Measurements from ENCODE around the gene PVALEF. TPM values are rescaled to one million over a fixed set of nuclear protein-coding genes. Genes with fewer than 3 reads are reported as not detected.

The PVALEF gene
- total and polyA plus RNA-seq, 2 of the 8 experiments (the other 6 are each of a cell fraction or from before 2014, with no cell fraction given) = 0.03 TPM; not detected in 1

DNA sequence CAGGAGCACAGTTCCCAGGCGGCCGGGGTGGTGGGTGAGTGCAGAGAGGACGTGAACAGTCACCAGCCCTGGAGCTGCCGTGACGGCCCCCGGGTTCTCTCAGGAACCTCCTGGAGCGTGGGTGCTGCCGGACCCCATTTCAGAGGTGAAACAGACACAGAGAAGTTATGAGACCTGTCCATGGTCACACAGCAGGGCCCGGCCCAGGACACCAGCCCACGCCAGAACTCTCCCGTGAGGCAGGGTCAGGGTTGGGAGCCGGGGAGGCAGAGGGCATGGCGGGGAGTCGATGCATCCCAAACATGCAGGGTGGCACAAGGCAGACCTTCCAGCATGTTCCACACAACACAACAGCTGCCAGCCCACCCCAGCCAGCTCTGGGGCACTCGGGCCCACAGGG is 3.8 kb upstream of the PVALEF start:
- H3K4me3 ChIP-seq (ENCODE audit: extremely low read depth in 1 of 4, insufficient read depth in 2 of 4, low read depth in 3 of 4, low read length in 4 of 4) = no peak overlapping the region
- H2BK15ac ChIP-seq (ENCODE audit: low read length) = no peak overlapping the region
- H3K9ac ChIP-seq (replicated peaks in 1 of 4; ENCODE audit: extremely low read depth in 1 of 4, low read depth in 3 of 4, low read length in 3 of 4) = no peak overlapping the region
- ChIA-PET CTCF (ENCODE audit: partially characterized antibody) (interaction anchor here (1.2 kb wide), 1 partner anchor 22 kb away, joined by 3 read pairs; no protein-coding TSS in a partner anchor), POLR2A (ENCODE audit: partially characterized antibody) (interaction anchor here (1.1 kb wide), 1 partner anchor 17 kb away, joined by 3 read pairs; no protein-coding TSS in a partner anchor)
- H3K14ac ChIP-seq (ENCODE audit: insufficient read length) = no peak overlapping the region
- peaks cover 0 to 3% (median under 1%) of the 10 kb centered on the region in 4 experiments; a peak in 3 of 7 replicates for H3K27me3 ChIP-seq (replicated peaks in 1 of 4; ENCODE audit: control insufficient read depth in 3 of 4, extremely low read depth in 1 of 4, insufficient read depth in 3 of 4, low read length in 3 of 4)
- H4K5ac ChIP-seq (ENCODE audit: insufficient read length, low read depth, low read length) = no peak overlapping the region
- no peak overlapping the region for H2AK5ac ChIP-seq (ENCODE audit: low read depth, low read length)
- H4K91ac ChIP-seq (replicated peaks; ENCODE audit: insufficient read length, low read length) = no peak overlapping the region
- no peaks in the 10 kb centered on the region for H3K36me3 ChIP-seq (ENCODE audit: control insufficient read depth in 2 of 4, insufficient read depth in 4 of 4, low read length in 3 of 4)
- H4K8ac ChIP-seq (ENCODE audit: extremely low read depth, insufficient read depth, low read length) = no peak overlapping the region
- no peak overlapping the region for H3K23ac ChIP-seq (ENCODE audit: insufficient read length)
- H3K9me3 ChIP-seq (ENCODE audit: insufficient read depth in 2 of 2, low read depth in 1 of 2, low read length in 1 of 2) = no peaks in the 10 kb centered on the region
- no peak overlapping the region for H3K27ac ChIP-seq (ENCODE audit: low read depth, low read length)
- 92% methylated on average over 15 of the region's 15 CpGs; no CpG with 5 or more reads in 1 of the 2 experiments for WGBS, 2 experiments (ENCODE audit: extremely low coverage in 1 of 2, insufficient coverage in 1 of 2, insufficient read length in 1 of 2, insufficient replicate concordance in 2 of 2, low coverage in 1 of 2, low lambda C conversion rate in 2 of 2, missing lambda C conversion rate in 1 of 2)
- no peak overlapping the region for H3K4ac ChIP-seq (replicated peaks; ENCODE audit: insufficient read length, low read depth, low read length)
- H3K23me2 ChIP-seq (ENCODE audit: low read depth, low read length) = peaks cover 3% of the 10 kb centered on the region; the same call in 1 of the 2 replicates
- FAIRE-seq (no peak), DNase-seq (ENCODE audit: low read depth in 1 of 2, low spot score in 2 of 2) (no peak)
- no peak overlapping the region for H2BK12ac ChIP-seq (ENCODE audit: low read depth, low read length)
- no peak overlapping the region for H2BK5ac ChIP-seq (ENCODE audit: low read depth, low read length)
- no peak overlapping the region for H3K18ac ChIP-seq (ENCODE audit: extremely low read depth, low read length)
- no peaks in the 10 kb centered on the region for H3K79me1 ChIP-seq (ENCODE audit: low read depth, low read length)
- peaks cover 0 to 9% (median 3%) of the 10 kb centered on the region in 4 experiments; a peak in 4 of 7 replicates for H3K4me1 ChIP-seq (replicated peaks in 1 of 4; ENCODE audit: control insufficient read depth in 3 of 4, insufficient read depth in 4 of 4, low read length in 3 of 4)
- no peaks in the 10 kb centered on the region for H3K79me2 ChIP-seq (ENCODE audit: control insufficient read depth in 1 of 2, insufficient read depth in 2 of 2, low read length in 2 of 2)
- peaks cover 0 to 2% of the 10 kb centered on the region in 2 experiments for H4K20me1 ChIP-seq (replicated peaks in 1 of 2; ENCODE audit: control insufficient read depth in 1 of 2, insufficient read depth in 2 of 2, low read length in 2 of 2)
- no peak overlapping the region for H2AFZ ChIP-seq (ENCODE audit: low read length)
- H3K4me2 ChIP-seq (ENCODE audit: insufficient read depth in 1 of 2, low read depth in 2 of 2, low read length in 2 of 2) = no peak overlapping the region
- H2BK120ac ChIP-seq (replicated peaks; ENCODE audit: low read depth, low read length) = no peak overlapping the region
- no peak overlapping the region for H3K56ac ChIP-seq (replicated peaks; ENCODE audit: insufficient read length, low read depth, low read length)
- no peak overlapping the region for H2BK20ac ChIP-seq (ENCODE audit: low read length)
- no peak for TF ChIP-seq SIX5 (IDR thresholded peaks at IDR 0.05; ENCODE audit: low read depth, low read length)
- TF ChIP-seq CTBP2 (IDR thresholded peaks at IDR 0.05; ENCODE audit: borderline replicate concordance, insufficient read depth, insufficient read length, low read length) = no peak
- TF ChIP-seq PHF8 (conservative IDR thresholded peaks at IDR 0.05; ENCODE audit: low read depth, low read length) = no peak
- TF ChIP-seq E2F6 (IDR thresholded peaks at IDR 0.05) = no peak
- TF ChIP-seq ASH2L (IDR thresholded peaks at IDR 0.05; ENCODE audit: low read length) = no peak
- no peak for TF ChIP-seq GTF2F1 (IDR thresholded peaks at IDR 0.05; ENCODE audit: borderline replicate concordance, low read depth, low read length)
- no peak for TF ChIP-seq POU5F1 (IDR thresholded peaks at IDR 0.05; ENCODE audit: low read depth, low read length)
- TF ChIP-seq USF2 (IDR thresholded peaks at IDR 0.05; ENCODE audit: low read length) = no peak
- no peak for TF ChIP-seq HDAC6 (IDR thresholded peaks at IDR 0.05; ENCODE audit: low read depth, low read length)
- TF ChIP-seq NRF1 (IDR thresholded peaks at IDR 0.05; ENCODE audit: low read depth, low read length) = no peak
- TF ChIP-seq CHD2 (IDR thresholded peaks at IDR 0.05; ENCODE audit: low read length) = no peak
- no peak for TF ChIP-seq POLR2A (IDR thresholded peaks at IDR 0.05; ENCODE audit: control extremely low read depth in 1 of 2, low read depth in 2 of 2, low read length in 2 of 2)
- no peak for TF ChIP-seq CREB1 (IDR thresholded peaks at IDR 0.05)
- no peak for TF ChIP-seq RFX5 (IDR thresholded peaks at IDR 0.05; ENCODE audit: borderline replicate concordance, low read depth, low read length)
